IMR-90 (cell line): ENCODE data around the gene ARSB. TPM values are rescaled to one million over a fixed set of nuclear protein-coding genes. Genes with fewer than 3 reads are reported as not detected.

Experiments used
- ATAC-seq: fragments of 200-7000 bp; cut with Tn5 transposase; 2 replicates; pipeline ENCODE4 v1.9.1; 2020; ENCODE audit warnings: low read depth, mild to moderate bottlenecking, moderate library complexity
- BruUV-seq: library from RNA; stranded (reverse); fragments of 400-500 nt; replicated peaks from 2 replicates; lab custom pipeline; 2021; lab: Mats Ljungman, UMichigan
- CTCF ChIA-PET: fragments of 300-600 bp; formaldehyde crosslinking; extraction: SDS; loops from one replicate; lab custom pipeline; 2021; ENCODE audit warnings: antibody characterized with exemption; lab: Yijun Ruan, JAX
- POLR2A ChIA-PET: fragments of 300-600 bp; sonication (Branson Sonifier 250); formaldehyde crosslinking; loops from one replicate; lab custom pipeline; 2022; ENCODE audit warnings: antibody characterized with exemption; ENCODE audit not compliant: unreplicated experiment; lab: Charles Lee
- DNase-seq: peaks from one replicate; pipeline ENCODE4 v3.0.0; 2013
- H2AFZ ChIP-seq: replicated peaks from 2 replicates; pipeline ENCODE3; 2013; ENCODE audit warnings: low read length, mild to moderate bottlenecking; ENCODE audit not compliant: poor library complexity
- H2AK5ac ChIP-seq: 2 replicates; pipeline ENCODE4 v1.6.1; 2013; ENCODE audit warnings: low read depth, low read length, inconsistent platforms
- H2AK9ac ChIP-seq: replicated peaks from 2 replicates; pipeline ENCODE3; 2013; ENCODE audit warnings: mild to moderate bottlenecking, low read depth, low read length, moderate library complexity; ENCODE audit not compliant: poor library complexity
- H2BK120ac ChIP-seq: 2 replicates; pipeline ENCODE4 v1.6.1; 2013; ENCODE audit warnings: low read depth, low read length, inconsistent platforms
- H2BK15ac ChIP-seq: 3 replicates; pipeline ENCODE4 v1.6.1; 2013; ENCODE audit warnings: low read depth, low read length, inconsistent platforms
- H2BK20ac ChIP-seq: 2 replicates; pipeline ENCODE4 v1.6.1; 2013; ENCODE audit warnings: low read depth, mild to moderate bottlenecking, inconsistent platforms, low read length, moderate library complexity
- H2BK5ac ChIP-seq: 2 replicates; pipeline ENCODE4 v1.6.1; 2013; ENCODE audit warnings: mild to moderate bottlenecking, low read depth, low read length, inconsistent platforms; ENCODE audit not compliant: poor library complexity, severe bottlenecking
- H3K14ac ChIP-seq: replicated peaks from 2 replicates; pipeline ENCODE4 v1.6.1; 2013; ENCODE audit warnings: low read depth, low read length, inconsistent platforms
- H3K18ac ChIP-seq: 2 replicates; pipeline ENCODE4 v1.6.1; 2013; ENCODE audit warnings: low read depth, low read length, control low read depth
- H3K23ac ChIP-seq: 2 replicates; pipeline ENCODE4 v1.6.1; 2013; ENCODE audit warnings: low read depth, low read length, inconsistent platforms
- H3K27ac ChIP-seq: 2 replicates; pipeline ENCODE4 v1.5.1; 2013; ENCODE audit warnings: mild to moderate bottlenecking, control low read depth, low read length; ENCODE audit not compliant: insufficient read depth
- H3K27me3 ChIP-seq: 2 replicates; pipeline ENCODE4 v1.6.1; 2013; ENCODE audit warnings: low read length; ENCODE audit not compliant: control insufficient read depth, insufficient read depth
- H3K36me3 ChIP-seq: 2 replicates; pipeline ENCODE4 v1.6.1; 2013; ENCODE audit warnings: low read length, mixed read lengths; ENCODE audit not compliant: control insufficient read depth, insufficient read depth
- H3K4ac ChIP-seq: 2 replicates; pipeline ENCODE4 v1.6.1; 2013; ENCODE audit warnings: low read depth, low read length, inconsistent platforms
- H3K4me1 ChIP-seq: 2 replicates; pipeline ENCODE4 v1.6.1; 2013; ENCODE audit warnings: low read length, mixed read lengths; ENCODE audit not compliant: control insufficient read depth, insufficient read depth
- H3K4me2 ChIP-seq: 2 replicates; pipeline ENCODE4 v1.6.1; 2013; ENCODE audit warnings: low read depth, mild to moderate bottlenecking, control low read depth, low read length, moderate library complexity
- H3K4me3 ChIP-seq: 2 replicates; pipeline ENCODE4 v1.5.1; 2013; ENCODE audit warnings: low read depth, mild to moderate bottlenecking, control low read depth, low read length, moderate library complexity; ENCODE audit not compliant: insufficient read depth
- H3K56ac ChIP-seq: 2 replicates; pipeline ENCODE4 v1.6.1; 2013; ENCODE audit warnings: low read length, inconsistent platforms; ENCODE audit not compliant: insufficient read depth; ENCODE audit errors: extremely low read depth
- H3K79me1 ChIP-seq, 2 experiments: 2 replicates each; pipeline ENCODE4 v1.6.1; 2013; ENCODE audit warnings: low read length in 2 of 2, inconsistent platforms in 1 of 2, low read depth in 1 of 2
- H3K9ac ChIP-seq: 2 replicates; pipeline ENCODE4 v1.6.1; 2013; ENCODE audit warnings: low read depth, low read length, control low read depth
- H3K9me1 ChIP-seq: 2 replicates; pipeline ENCODE4 v1.6.1; 2013; ENCODE audit warnings: low read length, inconsistent platforms; ENCODE audit not compliant: insufficient read depth
- H3K9me3 ChIP-seq: 2 replicates; pipeline ENCODE4 v1.6.1; 2013; ENCODE audit warnings: low read length; ENCODE audit not compliant: control insufficient read depth, insufficient read depth
- H4K20me1 ChIP-seq: 2 replicates; pipeline ENCODE4 v1.6.1; 2013; ENCODE audit warnings: low read length, inconsistent platforms; ENCODE audit not compliant: insufficient read depth
- H4K5ac ChIP-seq: 2 replicates; pipeline ENCODE4 v1.6.1; 2013; ENCODE audit warnings: mild to moderate bottlenecking, low read depth, low read length, control low read depth
- H4K8ac ChIP-seq, 2 experiments: 2 replicates each; pipeline ENCODE4 v1.6.1; 2013; ENCODE audit warnings: low read depth in 2 of 2, low read length in 2 of 2, control low read depth in 1 of 2, inconsistent platforms in 1 of 2
- H4K91ac ChIP-seq: 2 replicates; pipeline ENCODE4 v1.6.1; 2013; ENCODE audit warnings: low read depth, low read length, inconsistent platforms; ENCODE audit not compliant: insufficient read depth
- POLR2A ChIP-seq: IDR thresholded peaks from 2 replicates; pipeline ENCODE4 v1.6.1; 2012; ENCODE audit warnings: mild to moderate bottlenecking, low read depth, low read length
- RFX5 ChIP-seq: IDR thresholded peaks from 2 replicates; pipeline ENCODE4 v1.8.0; 2012; ENCODE audit warnings: low read depth, mild to moderate bottlenecking, low read length, moderate library complexity
- WGBS, 2 experiments: methylation state at CpG; one replicate each; pipeline versions ENCODE4 v1.1.5 to v1.1.7; 2013; ENCODE audit warnings: missing lambda C conversion rate in 2 of 2; ENCODE audit not compliant: insufficient read length in 1 of 2; ENCODE audit errors: extremely low coverage in 2 of 2; 5-methylcytosine and 5-hydroxymethylcytosine counted together
- dilution Hi-C: fragments of 300-500 bp; cut with HindIII; formaldehyde crosslinking; loops from one replicate; pipeline ENCODE4 v1.14.3; 2018; ENCODE audit warnings: low sequenced_read_pairs; ENCODE audit not compliant: unreplicated experiment
- in situ Hi-C: fragments of 300-500 bp; cut with MboI; formaldehyde crosslinking; loops from 3 replicates; pipeline ENCODE4 v1.14.3; 2019; ENCODE audit warnings: low sequenced_read_pairs, inconsistent platforms, mixed read lengths
- intact Hi-C: fragments of 100-400 bp; cut with micrococcal nuclease; formaldehyde crosslinking; loops from 2 replicates; pipeline ENCODE4 v1.10.0; 2022
- polyA plus RNA-seq, 3 experiments: library from polyadenylated mRNA; depleted of rRNA; stranded (reverse); fragments of >200 nt; gene quantifications; 2 replicates each; pipeline ENCODE4 v1.2.3, GENCODE V29; 2012; ENCODE audit warnings: low replicate concordance in 1 of 3
- total RNA-seq: library from RNA; depleted of rRNA; stranded (reverse); fragments of >200 nt; gene quantifications from 2 replicates; pipeline ENCODE4 v1.2.3, GENCODE V29; 2012

Gene ARSB
- total and polyA plus RNA-seq, 2 of the 4 experiments (the other 2 are of a cell fraction): 16.0 to 16.3 TPM

- no peak overlapping the region for H4K91ac ChIP-seq
- no peak overlapping the region for H3K4me3 ChIP-seq
- peaks cover 4% of the 10 kb centered on the region for H3K4me1 ChIP-seq
- no peak overlapping the region for H3K27ac ChIP-seq
- CTCF ChIA-PET: no interaction called here
- no peaks in the 10 kb centered on the region for H3K9me3 ChIP-seq
- no CpG with 5 or more reads among the region's 4 CpGs for WGBS, 2 experiments
- no peak overlapping the region for H3K4me2 ChIP-seq
- H2AK9ac ChIP-seq: no peak overlapping the region
- no peak overlapping the region for H2BK120ac ChIP-seq
- DNase-seq: no peak
- no peaks in the 10 kb centered on the region for H3K27me3 ChIP-seq
- H2BK5ac ChIP-seq: no peak overlapping the region
- in situ Hi-C loops: no loop called here
- H3K14ac ChIP-seq: no peak overlapping the region
- no peak overlapping the region for H4K8ac ChIP-seq
- no peak overlapping the region for H2AFZ ChIP-seq
- no peaks in the 10 kb centered on the region for H3K36me3 ChIP-seq
- H4K5ac ChIP-seq: no peak overlapping the region
- no peak overlapping the region for H3K23ac ChIP-seq
- no peak overlapping the region for H2AK5ac ChIP-seq
- H3K9ac ChIP-seq: no peak overlapping the region
- no TSS peak for BruUV-seq
- dilution Hi-C loops: no loop called here
- H2BK15ac ChIP-seq: no peak overlapping the region
- H3K79me1 ChIP-seq: no peaks in the 10 kb centered on the region
- H3K9me1 ChIP-seq: no peaks in the 10 kb centered on the region; the same call in 1 of the 2 replicates
- no peak for ATAC-seq
- no peak overlapping the region for H3K18ac ChIP-seq
- no peak overlapping the region for H3K4ac ChIP-seq
- H4K20me1 ChIP-seq: no peaks in the 10 kb centered on the region
- H2BK20ac ChIP-seq: no peak overlapping the region
- no peak overlapping the region for H3K56ac ChIP-seq
- intact Hi-C loops: no loop called here
- POLR2A ChIA-PET: no interaction called here
- TF ChIP-seq RFX5: no peak
- TF ChIP-seq POLR2A: no peak
Measured at GRCh38 chr5:79005151-79005550, 20.0 kb upstream of the ARSB start.
